HG03342 (cell line): ENCODE data around the gene LRRC55.

Experiments
- ATAC-seq: cut with Tn5 transposase; IDR thresholded peaks from one replicate; pipeline ENCODE4 v1.9.1; 2021; ENCODE audit warnings: mild to moderate bottlenecking, moderate library complexity; ENCODE audit not compliant: unreplicated experiment

The LRRC55 gene

GRCh38 chr11:57181678-57182305 lies at the start of gene LRRC55:
Gene LRRC55, plus strand, starts transcription at chr11:57181953. Its CDS starts 70 bp downstream, at chr11:57182023.
- ATAC-seq = no peak

GRCh38 chr11:57133366-57134038 lies 48.3 kb upstream of the LRRC55 start:
- no peak for ATAC-seq

- ATAC-seq = no peak
Measured at GRCh38 chr11:57134284-57134683, 47.5 kb upstream of the LRRC55 start.

GRCh38 chr11:57135020-57135751 lies 46.6 kb upstream of the LRRC55 start:
- ATAC-seq = no peak

GRCh38 chr11:57140568-57140967 lies 41.2 kb upstream of the LRRC55 start:
- ATAC-seq = no peak

GRCh38 chr11:57143459-57143858 lies 38.3 kb upstream of the LRRC55 start:
- no peak for ATAC-seq

- ATAC-seq = no peak
Measured at GRCh38 chr11:57144075-57144474, 37.7 kb upstream of the LRRC55 start.

GRCh38 chr11:57144531-57145320 lies 37.0 kb upstream of the LRRC55 start:
- ATAC-seq = no peak

GRCh38 chr11:57146301-57146700 lies 35.5 kb upstream of the LRRC55 start:
- ATAC-seq = no peak

- no peak for ATAC-seq
Measured at GRCh38 chr11:57148621-57149020, 33.1 kb upstream of the LRRC55 start.

- no peak for ATAC-seq
Measured at GRCh38 chr11:57150454-57150917, 31.3 kb upstream of the LRRC55 start.

- ATAC-seq = no peak
Measured at GRCh38 chr11:57152134-57152533, 29.6 kb upstream of the LRRC55 start.

GRCh38 chr11:57153448-57153847 lies 28.3 kb upstream of the LRRC55 start:
- no peak for ATAC-seq

GRCh38 chr11:57154739-57155138 lies 27.0 kb upstream of the LRRC55 start:
- ATAC-seq = no peak

GRCh38 chr11:57155400-57155799 lies 26.4 kb upstream of the LRRC55 start:
- no peak for ATAC-seq

- ATAC-seq = no peak
Measured at GRCh38 chr11:57155838-57156607, 25.7 kb upstream of the LRRC55 start.

- no peak for ATAC-seq
Measured at GRCh38 chr11:57156928-57157327, 24.8 kb upstream of the LRRC55 start.

GRCh38 chr11:57157624-57158023 lies 24.1 kb upstream of the LRRC55 start:
- ATAC-seq = no peak

GRCh38 chr11:57158180-57158579 lies 23.6 kb upstream of the LRRC55 start:
- ATAC-seq = no peak

GRCh38 chr11:57158599-57158998 lies 23.2 kb upstream of the LRRC55 start:
- ATAC-seq = no peak
